Panc1 (cell line): ENCODE data around the gene P2RX4. TPM values are rescaled to one million over a fixed set of nuclear protein-coding genes. Genes with fewer than 3 reads are reported as not detected.
"Not testable (repeated sequence)": the region's sequence is repeated elsewhere in the genome, so short reads cannot be mapped to it uniquely, and the experiment has no call there.

Experiments used
- ATAC-seq: fragments of 200-7000 bp; cut with Tn5 transposase; 2 replicates; pipeline ENCODE4 v1.9.1; 2020; ENCODE audit warnings: mild to moderate bottlenecking, moderate library complexity
- BruUV-seq: library from RNA; stranded (reverse); fragments of 400-500 nt; replicated peaks from 2 replicates; lab custom pipeline; 2021; lab: Mats Ljungman, UMichigan
- CTCF ChIA-PET: fragments of 300-600 bp; sonication (Branson Sonifier 250); formaldehyde crosslinking; loops from one replicate; lab custom pipeline; 2022; ENCODE audit warnings: antibody characterized with exemption; lab: Charles Lee
- POLR2A ChIA-PET: fragments of 300-600 bp; sonication (Branson Sonifier 250); formaldehyde crosslinking; loops from one replicate; lab custom pipeline; 2022; ENCODE audit warnings: antibody characterized with exemption; lab: Charles Lee
- DNase-seq: peaks from one replicate; pipeline ENCODE4 v3.0.0-alpha.2; 2010; ENCODE audit warnings: low read depth, low spot score
- H3K27ac ChIP-seq: 2 replicates; pipeline ENCODE4 v1.5.1; 2011; ENCODE audit warnings: mild to moderate bottlenecking, low read length, inconsistent platforms
- H3K27me3 ChIP-seq: fragments of 200-500 bp; sonication (Bioruptor generic); 2 replicates; pipeline ENCODE4 v1.6.0; 2014; ENCODE audit warnings: low read length, inconsistent platforms; ENCODE audit not compliant: control insufficient read depth, insufficient read depth
- H3K36me3 ChIP-seq: fragments of 200-500 bp; sonication (Bioruptor generic); 2 replicates; pipeline ENCODE4 v1.5.1; 2014; ENCODE audit warnings: inconsistent platforms, mild to moderate bottlenecking, low read length, moderate library complexity; ENCODE audit not compliant: control insufficient read depth, insufficient read depth
- H3K4me1 ChIP-seq: 2 replicates; pipeline ENCODE4 v1.5.1; 2011; ENCODE audit warnings: inconsistent platforms, mild to moderate bottlenecking, low read length, moderate library complexity; ENCODE audit not compliant: control insufficient read depth, insufficient read depth
- H3K4me3 ChIP-seq, 2 experiments: 2 replicates each; pipeline ENCODE4 v1.5.1; 2011 to 2012; ENCODE audit warnings: low read depth in 2 of 2, low read length in 2 of 2, mild to moderate bottlenecking in 2 of 2, inconsistent platforms in 1 of 2, moderate library complexity in 1 of 2
- H3K9me3 ChIP-seq: fragments of 200-500 bp; sonication (Bioruptor generic); 2 replicates; pipeline ENCODE4 v1.5.1; 2014; ENCODE audit warnings: low read depth, mild to moderate bottlenecking, inconsistent platforms, low read length, moderate library complexity; ENCODE audit not compliant: control insufficient read depth, insufficient read depth
- CTCF ChIP-seq: fragments of 450-650 bp; IDR thresholded peaks from 2 replicates; pipeline ENCODE4 v1.5.1; 2017; ENCODE audit warnings: mild to moderate bottlenecking
- POLR2AphosphoS5 ChIP-seq: IDR thresholded peaks from 2 replicates; pipeline ENCODE4 v1.6.1; 2012; ENCODE audit warnings: mild to moderate bottlenecking, low read depth, low read length, moderate library complexity
- SIN3A ChIP-seq: IDR thresholded peaks from 2 replicates; pipeline ENCODE4 v1.6.1; 2012; ENCODE audit warnings: low read depth, mild to moderate bottlenecking, low read length, moderate library complexity, borderline replicate concordance; ENCODE audit not compliant: insufficient read depth
- TCF7L2 ChIP-seq: IDR thresholded peaks from 2 replicates; pipeline ENCODE4 v1.6.1; 2011; ENCODE audit warnings: mild to moderate bottlenecking, low read depth, low read length, inconsistent platforms
- in situ Hi-C: cut with HindIII; loops from 2 replicates; pipeline ENCODE4 v1.10.0; 2016; ENCODE audit warnings: low sequenced_read_pairs, low pct_unique_long_range_greater_than_20kb
- intact Hi-C: fragments of 100-400 bp; cut with micrococcal nuclease; formaldehyde crosslinking; loops from one replicate; pipeline ENCODE4 v1.10.0; 2022; ENCODE audit not compliant: unreplicated experiment
- total RNA-seq: library from RNA; stranded (reverse); gene quantifications from one replicate; pipeline ENCODE4 v1.2.1, GENCODE V29; 2021; ENCODE audit not compliant: unreplicated experiment
- TF ChIP-seq, protein P1 (sequence below), 2 experiments: IDR thresholded peaks; 2 replicates each; pipeline ENCODE4 v1.6.1; 2011 to 2012; ENCODE audit warnings: low read depth in 2 of 2, control low read depth in 1 of 2, low read length in 1 of 2, mild to moderate bottlenecking in 1 of 2, moderate library complexity in 1 of 2; ENCODE audit not compliant: insufficient read depth in 1 of 2

Gene P2RX4
- total RNA-seq, 1 experiment from 2014 or later, result 12.4 TPM

- ChIA-PET CTCF (no interaction called here), POLR2A (no interaction called here)
- H3K27me3 ChIP-seq, result no peaks in the 10 kb centered on the region
- in situ Hi-C loops, result no loop called here
- H3K4me3 ChIP-seq, result no peak overlapping the region
- TF ChIP-seq CTCF (no peak), POLR2AphosphoS5 (no peak), SIN3A (no peak), TCF7L2 (no peak)
- TF ChIP-seq, protein P1, sequence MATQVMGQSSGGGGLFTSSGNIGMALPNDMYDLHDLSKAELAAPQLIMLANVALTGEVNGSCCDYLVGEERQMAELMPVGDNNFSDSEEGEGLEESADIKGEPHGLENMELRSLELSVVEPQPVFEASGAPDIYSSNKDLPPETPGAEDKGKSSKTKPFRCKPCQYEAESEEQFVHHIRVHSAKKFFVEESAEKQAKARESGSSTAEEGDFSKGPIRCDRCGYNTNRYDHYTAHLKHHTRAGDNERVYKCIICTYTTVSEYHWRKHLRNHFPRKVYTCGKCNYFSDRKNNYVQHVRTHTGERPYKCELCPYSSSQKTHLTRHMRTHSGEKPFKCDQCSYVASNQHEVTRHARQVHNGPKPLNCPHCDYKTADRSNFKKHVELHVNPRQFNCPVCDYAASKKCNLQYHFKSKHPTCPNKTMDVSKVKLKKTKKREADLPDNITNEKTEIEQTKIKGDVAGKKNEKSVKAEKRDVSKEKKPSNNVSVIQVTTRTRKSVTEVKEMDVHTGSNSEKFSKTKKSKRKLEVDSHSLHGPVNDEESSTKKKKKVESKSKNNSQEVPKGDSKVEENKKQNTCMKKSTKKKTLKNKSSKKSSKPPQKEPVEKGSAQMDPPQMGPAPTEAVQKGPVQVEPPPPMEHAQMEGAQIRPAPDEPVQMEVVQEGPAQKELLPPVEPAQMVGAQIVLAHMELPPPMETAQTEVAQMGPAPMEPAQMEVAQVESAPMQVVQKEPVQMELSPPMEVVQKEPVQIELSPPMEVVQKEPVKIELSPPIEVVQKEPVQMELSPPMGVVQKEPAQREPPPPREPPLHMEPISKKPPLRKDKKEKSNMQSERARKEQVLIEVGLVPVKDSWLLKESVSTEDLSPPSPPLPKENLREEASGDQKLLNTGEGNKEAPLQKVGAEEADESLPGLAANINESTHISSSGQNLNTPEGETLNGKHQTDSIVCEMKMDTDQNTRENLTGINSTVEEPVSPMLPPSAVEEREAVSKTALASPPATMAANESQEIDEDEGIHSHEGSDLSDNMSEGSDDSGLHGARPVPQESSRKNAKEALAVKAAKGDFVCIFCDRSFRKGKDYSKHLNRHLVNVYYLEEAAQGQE (IDR thresholded peaks at IDR 0.05; ENCODE audit: insufficient read depth in 1 of 2, low read depth in 2 of 2, low read length in 1 of 2), result no peak
- no peak overlapping the region for H3K27ac ChIP-seq
- H3K9me3 ChIP-seq, result 0 out of 2 replicates have a peak, but pooled peaks cover 4% of the 10 kb centered on the region
- H3K4me1 ChIP-seq, result no peaks in the 10 kb centered on the region
- intact Hi-C loops, result no loop called here
- no TSS peak for BruUV-seq
- no peaks in the 10 kb centered on the region for H3K36me3 ChIP-seq
- no peak for DNase-seq
- no peak for ATAC-seq
Observed at GRCh38 chr12:121162985-121163384, 46.9 kb upstream of the P2RX4 start.

- in situ Hi-C loops, H3K27me3 ChIP-seq, DNase-seq, H3K9me3 ChIP-seq, ATAC-seq, H3K4me1 ChIP-seq, H3K36me3 ChIP-seq, BruUV-seq, intact Hi-C loops, H3K4me3 ChIP-seq, CTCF ChIA-PET, POLR2A ChIA-PET, H3K27ac ChIP-seq: not testable (repeated sequence)
Observed at GRCh38 chr12:121164839-121165238, 45.1 kb upstream of the P2RX4 start.

GRCh38 chr12:121165316-121165715, 44.6 kb upstream of the P2RX4 start:
- BruUV-seq, result no TSS peak
- no peaks in the 10 kb centered on the region for H3K27me3 ChIP-seq
- DNase-seq (no peak), ATAC-seq (no peak)
- no peaks in the 10 kb centered on the region for H3K36me3 ChIP-seq
- intact Hi-C loops, result no loop called here
- in situ Hi-C loops, result no loop called here
- ChIA-PET CTCF (no interaction called here), POLR2A (no interaction called here)
- TF ChIP-seq TCF7L2 (no peak), POLR2AphosphoS5 (no peak), SIN3A (no peak), CTCF (no peak)
- TF ChIP-seq, protein P1 (IDR thresholded peaks at IDR 0.05; ENCODE audit: insufficient read depth in 1 of 2, low read depth in 2 of 2, low read length in 1 of 2), result no peak
- no peak overlapping the region for H3K27ac ChIP-seq
- H3K9me3 ChIP-seq, result no peaks in the 10 kb centered on the region
- H3K4me3 ChIP-seq, result no peak overlapping the region
- no peaks in the 10 kb centered on the region for H3K4me1 ChIP-seq
